Calu3 (cell line): ENCODE measurements around the gene DPH1. TPM values are rescaled to one million over a fixed set of nuclear protein-coding genes. Genes with fewer than 3 reads are reported as not detected.

Experiments used
- BruUV-seq: library from RNA; stranded (reverse); fragments of 400-500 nt; replicated peaks from 2 replicates; lab custom pipeline; 2021; lab: Mats Ljungman, UMichigan
- CTCF ChIA-PET: fragments of 300-600 bp; sonication (Branson Sonifier 250); formaldehyde crosslinking; loops from one replicate; lab custom pipeline; 2022; ENCODE audit warnings: antibody characterized with exemption; lab: Charles Lee
- DNase-seq: peaks from one replicate; pipeline ENCODE4 v3.0.0; 2022
- H3K27ac Mint-ChIP-seq: one replicate; pipeline ENCODE4 v1.8.0; 2022; ENCODE audit warnings: mixed read lengths; ENCODE audit not compliant: unreplicated experiment
- H3K27me3 Mint-ChIP-seq: one replicate; pipeline ENCODE4 v1.8.0; 2022; ENCODE audit warnings: mixed read lengths; ENCODE audit not compliant: unreplicated experiment
- H3K36me3 Mint-ChIP-seq: one replicate; pipeline ENCODE4 v1.8.0; 2022; ENCODE audit warnings: mild to moderate bottlenecking, moderate library complexity, mixed read lengths; ENCODE audit not compliant: insufficient read depth, unreplicated experiment
- H3K4me1 Mint-ChIP-seq: one replicate; pipeline ENCODE4 v1.8.0; 2022; ENCODE audit warnings: mild to moderate bottlenecking, low read depth, mixed read lengths; ENCODE audit not compliant: unreplicated experiment
- H3K4me3 Mint-ChIP-seq: one replicate; pipeline ENCODE4 v1.8.0; 2022; ENCODE audit warnings: mild to moderate bottlenecking, low read depth, moderate library complexity, mixed read lengths; ENCODE audit not compliant: unreplicated experiment
- H3K9me3 Mint-ChIP-seq: one replicate; pipeline ENCODE4 v1.8.0; 2022; ENCODE audit warnings: low read depth, mixed read lengths; ENCODE audit not compliant: unreplicated experiment
- CTCF ChIP-seq: fragments of 200-600 bp; IDR thresholded peaks from one replicate; pipeline ENCODE4 v1.8.0; 2022; ENCODE audit warnings: antibody characterized with exemption; ENCODE audit not compliant: unreplicated experiment
- intact Hi-C: fragments of 100-400 bp; cut with micrococcal nuclease; formaldehyde crosslinking; loops from one replicate; pipeline ENCODE4 v1.10.0; 2022; ENCODE audit not compliant: unreplicated experiment
- total RNA-seq: library from RNA; stranded (reverse); gene quantifications from 2 replicates; pipeline ENCODE4 v1.2.3, GENCODE V29; 2022

The DPH1 gene
- total RNA-seq, 1 experiment from 2014 or later = 24.7 TPM

DNA sequence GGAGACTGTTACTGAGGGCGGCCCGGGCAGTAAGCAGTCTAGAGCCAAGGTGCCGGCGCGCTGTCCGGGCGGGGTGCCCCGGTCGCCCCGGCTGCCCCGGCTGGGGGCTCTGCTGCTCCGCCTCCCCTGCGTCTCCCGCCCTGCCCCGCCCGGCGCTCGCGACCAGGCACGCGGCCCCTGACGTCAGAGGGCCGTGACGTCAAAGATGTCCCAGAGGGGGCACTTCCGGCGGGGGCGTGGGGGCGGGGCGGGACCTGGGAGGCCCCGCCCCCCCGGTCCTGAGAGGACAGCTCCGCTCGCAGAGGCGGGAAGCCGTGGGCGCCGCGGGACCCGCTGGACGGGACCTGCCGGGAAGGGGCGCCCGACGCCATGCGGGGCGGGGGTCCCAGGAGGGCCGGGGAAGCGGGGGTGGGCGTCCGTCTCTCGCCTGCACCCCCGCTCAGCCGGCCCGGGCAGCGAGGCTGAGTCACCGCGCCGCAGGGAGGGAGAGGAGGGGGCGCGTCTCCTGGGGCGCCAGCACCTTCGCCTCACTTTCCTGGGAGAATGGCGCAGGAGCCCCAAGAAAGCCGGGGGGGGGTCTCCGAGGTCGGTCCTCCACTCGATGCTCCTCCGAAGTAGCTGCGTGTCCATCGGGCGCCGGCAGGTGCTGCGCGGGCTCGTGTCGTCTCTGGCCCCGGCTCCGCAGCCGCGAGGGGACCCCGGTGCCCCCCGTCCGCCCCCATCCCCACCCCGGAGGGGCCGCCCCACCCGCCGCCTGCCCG is 20.5 kb downstream of the DPH1 start:
- DNase-seq = peak; percentile 44
- Mint-ChIP-seq H3K4me1 (peaks cover 8% of the 10 kb centered on the region), H3K9me3 (no peaks in the 10 kb centered on the region), H3K27me3 (peaks cover 32% of the 10 kb centered on the region), H3K36me3 (peaks cover 16% of the 10 kb centered on the region), H3K27ac (no peak overlapping the region), H3K4me3 (peak overlapping the region; percentile 53)
- TF ChIP-seq CTCF = no peak
- CTCF ChIA-PET = interaction anchor here (0.5 kb wide), 1 partner anchor 29 kb away, joined by 3 read pairs; no protein-coding TSS in a partner anchor
- BruUV-seq = no TSS peak
- intact Hi-C loops = no loop called here

DNA sequence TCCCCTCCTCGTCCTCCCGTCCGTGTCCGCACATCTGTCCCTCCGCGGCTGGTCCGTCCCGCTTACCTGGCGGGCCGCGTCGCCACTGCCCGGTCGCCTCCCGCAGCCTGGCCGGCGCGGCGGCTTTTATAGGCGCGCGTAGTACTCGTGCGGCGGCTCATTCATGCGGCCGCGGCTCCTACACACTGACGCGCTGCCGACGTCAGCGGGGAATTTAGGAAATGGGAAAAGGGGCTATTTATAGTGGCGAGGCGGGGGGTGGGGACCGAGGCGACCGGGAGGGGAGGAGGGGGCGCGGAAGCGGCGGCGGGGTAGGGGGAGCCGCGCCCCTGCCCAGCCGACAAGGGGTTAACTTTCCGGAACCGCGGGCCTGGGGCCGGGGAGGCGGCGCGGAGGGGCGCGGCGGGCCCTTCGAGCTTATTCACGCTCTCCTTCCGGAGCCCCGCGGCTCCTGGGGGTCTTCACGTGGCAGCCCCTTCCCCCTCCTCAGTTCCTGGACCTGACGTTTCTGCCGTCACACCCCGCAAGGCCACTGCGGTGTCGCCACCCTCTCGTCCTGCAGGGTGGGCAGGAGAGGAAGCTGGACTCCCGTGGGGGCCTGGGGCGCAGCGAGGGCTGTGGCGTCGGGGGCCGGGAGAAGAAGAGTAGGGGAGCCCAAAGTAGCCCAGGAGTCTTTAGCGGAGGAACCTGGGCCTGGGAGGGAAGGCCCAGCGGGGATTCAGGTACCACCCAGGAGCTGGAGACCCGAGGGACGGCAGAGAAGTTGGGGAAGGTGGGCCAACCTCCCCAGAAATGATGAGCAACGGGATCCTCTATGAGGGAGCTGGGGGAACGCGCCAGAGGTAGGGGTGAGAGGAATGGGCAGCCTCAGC is 21.3 kb downstream of the DPH1 start:
- H3K4me3 Mint-ChIP-seq = peak overlapping the region; percentile 53
- H3K36me3 Mint-ChIP-seq = peaks cover 16% of the 10 kb centered on the region
- no peak for TF ChIP-seq CTCF
- no peak overlapping the region for H3K27ac Mint-ChIP-seq
- no peaks in the 10 kb centered on the region for H3K9me3 Mint-ChIP-seq
- peaks cover 32% of the 10 kb centered on the region for H3K27me3 Mint-ChIP-seq
- no TSS peak for BruUV-seq
- DNase-seq = no peak
- CTCF ChIA-PET = interaction anchor here (0.5 kb wide), 1 partner anchor 30 kb away, joined by 3 read pairs; no protein-coding TSS in a partner anchor
- intact Hi-C loops = no loop called here
- H3K4me1 Mint-ChIP-seq = peaks cover 8% of the 10 kb centered on the region

DNA sequence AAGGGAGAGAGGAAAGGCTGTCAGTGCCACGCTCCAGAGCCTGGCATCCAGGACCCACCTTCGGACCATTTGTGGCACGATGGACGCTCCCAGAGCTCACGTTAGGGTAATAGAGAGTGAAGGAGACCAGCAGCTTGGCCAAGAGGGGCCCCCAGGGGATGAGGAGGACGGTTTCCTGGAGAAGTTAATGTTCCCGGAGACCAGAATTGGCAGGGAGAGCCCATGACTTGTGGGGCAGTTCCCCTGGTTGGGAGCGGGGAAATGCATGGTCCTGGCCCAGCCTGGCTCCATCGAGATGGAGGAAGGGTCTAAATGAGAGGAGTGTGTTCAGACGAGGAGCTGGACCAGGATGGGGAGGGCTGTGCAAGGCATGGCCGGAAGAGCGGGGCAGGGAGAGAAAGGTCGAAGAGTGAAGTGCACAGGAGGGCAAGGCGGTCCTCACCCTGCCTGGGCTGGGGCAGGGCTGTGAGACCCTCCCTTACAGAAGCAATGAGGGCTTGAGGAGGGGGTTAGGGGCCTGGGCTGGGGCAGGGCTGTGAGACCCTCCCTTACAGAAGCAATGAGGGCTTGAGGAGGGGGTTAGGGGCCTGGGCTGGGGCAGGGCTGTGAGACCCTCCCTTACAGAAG is 22.1 kb downstream of the DPH1 start:
- BruUV-seq = no TSS peak
- peaks cover 8% of the 10 kb centered on the region for H3K4me1 Mint-ChIP-seq
- H3K27me3 Mint-ChIP-seq = peaks cover 32% of the 10 kb centered on the region
- no peak for TF ChIP-seq CTCF
- intact Hi-C loops = no loop called here
- H3K4me3 Mint-ChIP-seq = peak overlapping the region; percentile 6
- H3K9me3 Mint-ChIP-seq = no peaks in the 10 kb centered on the region
- H3K36me3 Mint-ChIP-seq = peaks cover 16% of the 10 kb centered on the region
- CTCF ChIA-PET = no interaction called here
- H3K27ac Mint-ChIP-seq = no peak overlapping the region
- no peak for DNase-seq
